Loucy (cell line): ENCODE data around the gene NFATC2IP.

Source experiments
- CTCF ChIP-seq: fragments of 200-600 bp; sonication (generic); conservative IDR thresholded peaks from 2 replicates; pipeline ENCODE4 v1.5.1; 2014; ENCODE audit warnings: mild to moderate bottlenecking, antibody characterized with exemption, low read length
- EZH2phosphoT487 ChIP-seq: fragments of 200-600 bp; IDR thresholded peaks from 2 replicates; pipeline ENCODE4 v1.6.1; 2018; ENCODE audit warnings: antibody characterized with exemption, mild to moderate bottlenecking, moderate library complexity, borderline replicate concordance

GRCh38 chr16:28981517-28981916 lies 30.8 kb downstream of the NFATC2IP start:
- TF ChIP-seq CTCF (peak; percentile 70), EZH2phosphoT487 (no peak)
